RWPE2 (cell line): ENCODE results near the gene KDM6A.

Experiments used
- ATAC-seq: fragments of 200-7000 bp; cut with Tn5 transposase; 3 replicates; pipeline ENCODE4 v1.9.1; 2021; ENCODE audit warnings: low read depth
- DNase-seq: peaks from one replicate; pipeline ENCODE4 v3.0.0-alpha.2; 2020; ENCODE audit warnings: low spot score
- H3K27ac ChIP-seq: fragments of 450-650 bp; 2 replicates; pipeline ENCODE4 v1.5.1; 2017; ENCODE audit warnings: mild to moderate bottlenecking; ENCODE audit not compliant: poor library complexity, severe bottlenecking
- H3K27me3 ChIP-seq: fragments of 250-450 bp; sonication (Bioruptor Pico); 2 replicates; pipeline ENCODE4 v1.5.1; 2021; ENCODE audit warnings: mild to moderate bottlenecking, moderate library complexity; ENCODE audit not compliant: insufficient read depth, poor library complexity, severe bottlenecking
- H3K36me3 ChIP-seq: fragments of 250-450 bp; sonication (Bioruptor Pico); 2 replicates; pipeline ENCODE4 v1.5.1; 2020; ENCODE audit warnings: low read depth, mild to moderate bottlenecking, moderate library complexity
- H3K4me1 ChIP-seq: fragments of 250-450 bp; sonication (Bioruptor Pico); 2 replicates; pipeline ENCODE4 v1.5.1; 2021; ENCODE audit warnings: mild to moderate bottlenecking, moderate library complexity; ENCODE audit not compliant: insufficient read depth, poor library complexity, severe bottlenecking
- H3K4me3 ChIP-seq: fragments of 250-450 bp; sonication (Bioruptor Pico); 2 replicates; pipeline ENCODE4 v1.5.1; 2021; ENCODE audit warnings: mild to moderate bottlenecking, moderate library complexity; ENCODE audit not compliant: severe bottlenecking
- H3K9me3 ChIP-seq: fragments of 250-450 bp; sonication (Bioruptor Pico); 2 replicates; pipeline ENCODE4 v1.5.1; 2021; ENCODE audit warnings: mild to moderate bottlenecking, moderate library complexity; ENCODE audit not compliant: severe bottlenecking
- CTCF ChIP-seq: fragments of 450-650 bp; IDR thresholded peaks from one replicate; pipeline ENCODE4 v1.5.1; 2017; ENCODE audit warnings: mild to moderate bottlenecking, moderate library complexity; ENCODE audit not compliant: poor library complexity, severe bottlenecking

KDM6A gene

GRCh38 chrX:44871931-44872820 lies 812 bp upstream of the KDM6A start:
- peak overlapping the region; percentile 77 for H3K27ac ChIP-seq
- DNase-seq (no peak), ATAC-seq (peak; percentile 32)
- H3K36me3 ChIP-seq: 0 out of 2 replicates have a peak, but pooled peaks cover 4% of the 10 kb centered on the region
- H3K4me3 ChIP-seq: peak overlapping the region; percentile 93
- H3K9me3 ChIP-seq: no peaks in the 10 kb centered on the region
- no peaks in the 10 kb centered on the region for H3K4me1 ChIP-seq
- TF ChIP-seq CTCF: no peak
- H3K27me3 ChIP-seq: no peaks in the 10 kb centered on the region

GRCh38 chrX:44873415-44874276 lies 658 bp downstream of the KDM6A start:
- DNase-seq: no peak

GRCh38 chrX:44874420-44875184 lies 1.6 kb downstream of the KDM6A start:
- peak; percentile 26; the same call in 2 of the 3 replicates for ATAC-seq
- H3K27me3 ChIP-seq: no peaks in the 10 kb centered on the region

More at GRCh38 chrX:44873415-44874276, 658 bp downstream of the KDM6A start:
- H3K9me3 ChIP-seq: no peaks in the 10 kb centered on the region
- no peak for TF ChIP-seq CTCF
- peak overlapping the region; percentile 77 for H3K27ac ChIP-seq
- 0 out of 2 replicates have a peak, but pooled peaks cover 4% of the 10 kb centered on the region for H3K36me3 ChIP-seq
- no peaks in the 10 kb centered on the region for H3K27me3 ChIP-seq
- peak overlapping the region; percentile 93 for H3K4me3 ChIP-seq
- no peaks in the 10 kb centered on the region for H3K4me1 ChIP-seq
- peak; percentile 21; the same call in 2 of the 3 replicates for ATAC-seq

DNA sequence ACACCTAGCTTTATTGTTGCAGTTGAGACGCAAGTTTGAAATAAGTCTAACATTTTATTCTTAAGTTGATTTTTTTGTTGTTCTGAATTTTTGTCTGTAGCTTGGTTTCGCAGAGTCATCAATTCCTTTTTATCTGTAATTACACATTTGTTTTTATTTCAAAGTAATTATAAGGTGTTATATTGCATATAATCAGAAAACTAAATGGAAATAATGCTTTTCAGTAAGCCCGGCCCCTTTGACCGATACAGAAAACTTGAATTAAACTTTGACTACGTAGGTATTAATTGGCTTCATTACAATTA lies 2.1 kb downstream of the KDM6A start:
- DNase-seq (no peak), ATAC-seq (no peak)
- TF ChIP-seq CTCF: no peak
- no peaks in the 10 kb centered on the region for H3K4me1 ChIP-seq
- H3K36me3 ChIP-seq: 0 out of 2 replicates have a peak, but pooled peaks cover 4% of the 10 kb centered on the region
- H3K27me3 ChIP-seq: no peaks in the 10 kb centered on the region
- no peaks in the 10 kb centered on the region for H3K9me3 ChIP-seq
- no peak overlapping the region for H3K27ac ChIP-seq
- H3K4me3 ChIP-seq: peak overlapping the region; percentile 93

More at GRCh38 chrX:44874420-44875184, 1.6 kb downstream of the KDM6A start:
- H3K9me3 ChIP-seq: no peaks in the 10 kb centered on the region
- peak overlapping the region; percentile 93 for H3K4me3 ChIP-seq
- DNase-seq: no peak
- 0 out of 2 replicates have a peak, but pooled peaks cover 4% of the 10 kb centered on the region for H3K36me3 ChIP-seq
- H3K27ac ChIP-seq: peak overlapping the region; percentile 77
- TF ChIP-seq CTCF: no peak
- no peaks in the 10 kb centered on the region for H3K4me1 ChIP-seq
